GM12892 (cell line): ENCODE data around the gene ICOS.

Experiments
- POLR2A ChIP-seq: IDR thresholded peaks from 2 replicates; pipeline ENCODE4 v1.6.1; 2011; ENCODE audit warnings: low read depth, low read length, control low read depth
- TAF1 ChIP-seq: IDR thresholded peaks from 2 replicates; pipeline ENCODE4 v1.6.1; 2011; ENCODE audit warnings: low read depth, mild to moderate bottlenecking, control low read depth, low read length, borderline replicate concordance

DNA sequence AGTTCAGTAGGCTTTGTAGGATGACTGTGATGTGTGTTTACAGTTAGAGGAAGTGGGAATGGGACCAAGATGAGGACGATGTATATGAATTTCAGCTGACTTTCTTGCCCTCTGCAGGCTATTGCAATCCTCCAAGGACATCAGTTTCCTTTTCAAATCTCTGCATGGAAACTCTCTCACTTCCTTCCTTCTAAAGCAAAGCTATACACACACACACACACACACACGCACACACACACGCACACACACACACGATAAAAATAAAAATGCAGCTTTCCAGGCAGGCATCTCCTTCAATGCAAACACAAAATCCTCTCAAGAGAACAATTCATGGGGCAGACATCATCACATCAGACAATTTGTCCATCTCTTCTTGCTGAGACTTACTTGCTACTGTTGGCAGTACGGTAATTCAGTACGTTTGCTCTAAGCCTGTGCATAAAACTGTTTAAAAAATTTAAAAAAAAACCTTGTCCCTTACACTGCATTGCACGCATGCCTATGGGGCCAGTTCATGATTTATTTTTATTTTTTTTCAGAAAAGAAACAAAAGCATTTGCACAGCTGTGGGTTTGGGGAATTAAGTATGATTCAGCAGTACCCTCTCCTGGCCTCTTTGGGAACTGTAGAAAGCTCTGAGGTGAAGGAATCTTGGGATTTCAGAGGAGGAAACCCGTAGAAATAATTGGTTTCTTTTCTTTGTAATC, 27.1 kb upstream of the ICOS start:
- TF ChIP-seq POLR2A (no peak), TAF1 (no peak)
